Kidney epithelial cell (primary cell): ENCODE data around the gene MARVELD2. TPM values are rescaled to one million over a fixed set of nuclear protein-coding genes. Genes with fewer than 3 reads are reported as not detected.
"Not testable (repeated sequence)": the region's sequence is repeated elsewhere in the genome, so short reads cannot be mapped to it uniquely, and the experiment has no call there.

Experiments used
- DNase-seq: peaks from one replicate; pipeline ENCODE4 v3.0.0-alpha.2; 2010; ENCODE audit warnings: low read depth
- H3K27me3 ChIP-seq: 2 replicates; pipeline ENCODE4 v1.6.0; 2011; ENCODE audit warnings: low read length; ENCODE audit not compliant: control insufficient read depth, insufficient read depth
- H3K36me3 ChIP-seq: 2 replicates; pipeline ENCODE4 v1.5.1; 2011; ENCODE audit warnings: low read length; ENCODE audit not compliant: control insufficient read depth, insufficient read depth
- H3K4me3 ChIP-seq: 2 replicates; pipeline ENCODE4 v1.5.1; 2011; ENCODE audit warnings: low read depth, mild to moderate bottlenecking, control low read depth, low read length
- total RNA-seq: library from RNA; depleted of rRNA; stranded (reverse); fragments of >200 nt; gene quantifications from 2 replicates; pipeline ENCODE4 v1.2.3, GENCODE V29; 2015
- TF ChIP-seq, protein P1 (sequence below): IDR thresholded peaks from 2 replicates; pipeline ENCODE4 v1.5.1; 2011; ENCODE audit warnings: mild to moderate bottlenecking, moderate library complexity, low read length, control low read depth, inconsistent platforms; ENCODE audit not compliant: insufficient read depth, poor library complexity, severe bottlenecking

MARVELD2 gene
- total RNA-seq, 1 donor from 2014 or later: 27.6 TPM

GRCh38 chr5:69477170-69477569 lies 62.3 kb downstream of the MARVELD2 start:
- TF ChIP-seq, protein P1, sequence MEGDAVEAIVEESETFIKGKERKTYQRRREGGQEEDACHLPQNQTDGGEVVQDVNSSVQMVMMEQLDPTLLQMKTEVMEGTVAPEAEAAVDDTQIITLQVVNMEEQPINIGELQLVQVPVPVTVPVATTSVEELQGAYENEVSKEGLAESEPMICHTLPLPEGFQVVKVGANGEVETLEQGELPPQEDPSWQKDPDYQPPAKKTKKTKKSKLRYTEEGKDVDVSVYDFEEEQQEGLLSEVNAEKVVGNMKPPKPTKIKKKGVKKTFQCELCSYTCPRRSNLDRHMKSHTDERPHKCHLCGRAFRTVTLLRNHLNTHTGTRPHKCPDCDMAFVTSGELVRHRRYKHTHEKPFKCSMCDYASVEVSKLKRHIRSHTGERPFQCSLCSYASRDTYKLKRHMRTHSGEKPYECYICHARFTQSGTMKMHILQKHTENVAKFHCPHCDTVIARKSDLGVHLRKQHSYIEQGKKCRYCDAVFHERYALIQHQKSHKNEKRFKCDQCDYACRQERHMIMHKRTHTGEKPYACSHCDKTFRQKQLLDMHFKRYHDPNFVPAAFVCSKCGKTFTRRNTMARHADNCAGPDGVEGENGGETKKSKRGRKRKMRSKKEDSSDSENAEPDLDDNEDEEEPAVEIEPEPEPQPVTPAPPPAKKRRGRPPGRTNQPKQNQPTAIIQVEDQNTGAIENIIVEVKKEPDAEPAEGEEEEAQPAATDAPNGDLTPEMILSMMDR: no peak
- Histone ChIP-seq H3K27me3 (no peaks in the 10 kb centered on the region), H3K4me3 (no peak overlapping the region), H3K36me3 (no peaks in the 10 kb centered on the region)
- DNase-seq: no peak

- not testable (repeated sequence) for H3K27me3 ChIP-seq, H3K36me3 ChIP-seq, H3K4me3 ChIP-seq, DNase-seq
These were observed 63.4 kb downstream of the MARVELD2 start for GRCh38 chr5:69478296-69478695.

DNA sequence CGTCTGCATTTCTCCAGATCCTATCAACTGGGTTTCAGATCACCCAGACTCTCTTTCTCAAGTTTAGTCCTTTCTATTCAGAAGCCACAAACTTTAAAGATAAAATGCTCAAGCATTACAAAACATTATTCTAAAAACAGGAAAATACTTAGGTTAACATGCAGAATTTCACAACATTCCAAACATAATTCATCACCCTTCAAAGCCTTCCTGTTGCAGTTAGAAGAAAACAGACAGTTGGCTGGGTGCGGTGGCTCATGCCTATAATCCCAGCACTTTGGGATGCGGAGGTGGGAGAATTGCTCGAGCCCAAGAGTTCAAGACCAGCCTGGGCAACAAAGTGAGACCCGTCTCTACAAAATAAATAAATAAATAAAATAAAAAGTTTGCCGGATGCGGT lies 70.0 kb downstream of the MARVELD2 start:
- Histone ChIP-seq H3K36me3 (no peaks in the 10 kb centered on the region), H3K27me3 (no peaks in the 10 kb centered on the region), H3K4me3 (no peak overlapping the region)
- DNase-seq: no peak
- TF ChIP-seq, protein P1: no peak

- no peak for DNase-seq
- Histone ChIP-seq H3K27me3 (no peaks in the 10 kb centered on the region), H3K36me3 (no peaks in the 10 kb centered on the region), H3K4me3 (no peak overlapping the region)
- TF ChIP-seq, protein P1: no peak
These were observed 70.6 kb downstream of the MARVELD2 start for GRCh38 chr5:69485471-69485870.

DNA sequence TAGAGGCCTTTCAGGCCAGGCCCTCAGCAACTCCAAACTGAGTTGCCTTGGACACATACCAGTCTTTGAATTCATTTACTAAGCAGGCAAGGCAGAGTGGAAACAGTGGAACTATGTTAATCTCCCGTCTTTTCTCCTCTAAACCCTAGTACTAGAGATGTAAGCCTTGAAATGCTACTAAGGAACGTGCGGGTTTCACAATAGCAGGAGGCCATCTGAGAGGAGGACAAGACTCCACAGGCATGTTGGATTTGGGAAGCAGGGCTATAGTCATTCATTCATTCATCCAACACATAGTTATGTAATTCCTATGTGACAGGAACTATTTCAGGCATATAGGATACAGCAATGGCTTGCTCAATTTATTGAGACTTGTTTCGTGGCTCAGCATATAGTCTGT lies 74.3 kb downstream of the MARVELD2 start:
- no peaks in the 10 kb centered on the region for H3K36me3 ChIP-seq
- TF ChIP-seq, protein P1: no peak
- no peak overlapping the region for H3K4me3 ChIP-seq
- peaks cover 8% of the 10 kb centered on the region for H3K27me3 ChIP-seq
- no peak for DNase-seq

DNA sequence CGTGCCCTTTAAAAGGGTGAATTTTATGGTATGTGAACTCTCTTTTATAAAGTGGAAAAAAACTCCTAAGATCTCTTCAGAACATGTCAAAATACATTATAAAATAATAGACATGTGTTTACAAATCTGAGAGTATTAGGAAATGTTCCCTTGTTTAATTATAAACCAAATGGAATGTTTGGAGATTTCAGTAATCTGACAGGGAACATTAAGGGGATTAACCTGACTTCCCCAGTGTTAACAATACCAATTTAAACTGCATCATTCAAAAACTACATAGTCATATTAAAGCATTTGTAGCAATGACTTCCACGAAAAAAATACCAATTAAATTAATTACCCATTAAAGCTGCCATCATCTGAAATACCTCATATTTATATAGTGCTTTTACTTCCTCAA lies 76.1 kb downstream of the MARVELD2 start:
- no peak for DNase-seq
- TF ChIP-seq, protein P1: no peak
- Histone ChIP-seq H3K36me3 (no peaks in the 10 kb centered on the region), H3K4me3 (no peak overlapping the region), H3K27me3 (peaks cover 8% of the 10 kb centered on the region)
